22Rv1 (cell line): ENCODE measurements around the gene PTPRD.

Experiments used
- H3K27ac ChIP-seq: fragments of 450-650 bp; 2 replicates; pipeline ENCODE4 v1.5.1; 2017
- ZFX ChIP-seq: fragments of 450-650 bp; IDR thresholded peaks from 2 replicates; pipeline ENCODE4 v1.6.1; 2017; ENCODE audit warnings: antibody characterized with exemption, borderline replicate concordance
- TF ChIP-seq, protein P1 (sequence below): fragments of 450-650 bp; IDR thresholded peaks from 2 replicates; pipeline ENCODE4 v1.5.1; 2017; ENCODE audit warnings: mild to moderate bottlenecking

Gene PTPRD

DNA sequence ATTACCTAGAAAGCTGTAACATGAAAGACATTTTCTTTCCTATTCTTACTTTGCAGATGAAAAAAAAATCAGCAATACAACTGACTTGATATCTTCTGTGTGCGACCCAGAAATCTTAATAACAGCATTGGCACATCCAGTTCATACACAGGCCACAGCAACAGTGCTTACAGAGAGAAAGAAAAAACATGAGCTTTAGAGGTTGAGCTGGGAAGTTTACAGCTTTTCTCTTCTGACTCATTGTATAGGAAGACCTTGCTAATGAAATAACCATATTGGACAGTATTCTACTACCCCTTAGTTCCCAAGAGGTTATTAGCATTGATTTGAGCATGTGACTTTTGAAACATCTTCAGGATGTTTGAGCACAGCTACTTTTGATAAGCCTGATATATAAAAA, 1779.8 kb downstream of the PTPRD start:
- TF ChIP-seq, protein P1, sequence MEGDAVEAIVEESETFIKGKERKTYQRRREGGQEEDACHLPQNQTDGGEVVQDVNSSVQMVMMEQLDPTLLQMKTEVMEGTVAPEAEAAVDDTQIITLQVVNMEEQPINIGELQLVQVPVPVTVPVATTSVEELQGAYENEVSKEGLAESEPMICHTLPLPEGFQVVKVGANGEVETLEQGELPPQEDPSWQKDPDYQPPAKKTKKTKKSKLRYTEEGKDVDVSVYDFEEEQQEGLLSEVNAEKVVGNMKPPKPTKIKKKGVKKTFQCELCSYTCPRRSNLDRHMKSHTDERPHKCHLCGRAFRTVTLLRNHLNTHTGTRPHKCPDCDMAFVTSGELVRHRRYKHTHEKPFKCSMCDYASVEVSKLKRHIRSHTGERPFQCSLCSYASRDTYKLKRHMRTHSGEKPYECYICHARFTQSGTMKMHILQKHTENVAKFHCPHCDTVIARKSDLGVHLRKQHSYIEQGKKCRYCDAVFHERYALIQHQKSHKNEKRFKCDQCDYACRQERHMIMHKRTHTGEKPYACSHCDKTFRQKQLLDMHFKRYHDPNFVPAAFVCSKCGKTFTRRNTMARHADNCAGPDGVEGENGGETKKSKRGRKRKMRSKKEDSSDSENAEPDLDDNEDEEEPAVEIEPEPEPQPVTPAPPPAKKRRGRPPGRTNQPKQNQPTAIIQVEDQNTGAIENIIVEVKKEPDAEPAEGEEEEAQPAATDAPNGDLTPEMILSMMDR: no peak
- no peak for TF ChIP-seq ZFX
- no peak overlapping the region for H3K27ac ChIP-seq

DNA sequence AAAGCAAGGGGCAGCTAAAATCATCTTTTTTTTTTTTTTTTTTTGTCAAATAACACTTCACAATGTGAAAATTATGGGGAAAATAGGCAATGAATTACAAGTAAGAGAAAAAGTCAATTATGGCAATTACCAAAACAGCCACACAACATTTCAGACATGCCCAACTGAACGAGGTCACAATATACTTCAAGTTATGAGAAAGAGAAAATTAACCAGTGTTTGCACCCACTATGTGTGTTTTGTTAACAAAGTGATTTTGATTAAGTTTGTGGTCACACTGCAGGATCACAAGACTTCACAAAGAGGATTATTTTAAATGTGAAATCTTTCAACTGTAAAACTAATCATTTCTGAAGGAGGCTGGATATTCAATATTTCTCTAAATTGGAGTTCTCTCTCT, 1780.4 kb downstream of the PTPRD start:
- TF ChIP-seq, protein P1: no peak
- TF ChIP-seq ZFX: no peak
- no peak overlapping the region for H3K27ac ChIP-seq

DNA sequence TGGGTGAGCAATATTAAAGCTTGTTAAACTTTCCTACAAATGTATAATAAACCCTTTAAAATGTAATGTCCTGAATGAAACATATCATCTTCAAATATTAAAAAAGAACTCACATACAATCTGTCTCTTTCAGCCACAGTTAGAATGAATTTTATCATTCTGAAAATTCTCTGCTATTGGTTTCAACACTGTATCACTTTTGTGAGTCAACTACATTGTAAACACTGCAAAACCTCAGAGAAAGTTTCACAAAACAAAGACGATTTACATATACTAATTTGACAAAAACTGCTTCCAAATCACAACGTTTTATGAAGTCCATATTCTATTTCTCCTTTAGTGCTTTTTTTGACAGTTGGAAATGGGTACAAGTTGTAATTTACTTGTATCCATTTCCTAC, 1781.2 kb downstream of the PTPRD start:
- TF ChIP-seq, protein P1: no peak
- TF ChIP-seq ZFX: no peak

GRCh38 chr9:8826281-8826680, 1786.5 kb downstream of the PTPRD start:
- no peak overlapping the region for H3K27ac ChIP-seq
- TF ChIP-seq, protein P1: no peak
- no peak for TF ChIP-seq ZFX

More for the DNA sequence above, 1781.2 kb downstream of the PTPRD start:
- H3K27ac ChIP-seq: no peak overlapping the region

DNA sequence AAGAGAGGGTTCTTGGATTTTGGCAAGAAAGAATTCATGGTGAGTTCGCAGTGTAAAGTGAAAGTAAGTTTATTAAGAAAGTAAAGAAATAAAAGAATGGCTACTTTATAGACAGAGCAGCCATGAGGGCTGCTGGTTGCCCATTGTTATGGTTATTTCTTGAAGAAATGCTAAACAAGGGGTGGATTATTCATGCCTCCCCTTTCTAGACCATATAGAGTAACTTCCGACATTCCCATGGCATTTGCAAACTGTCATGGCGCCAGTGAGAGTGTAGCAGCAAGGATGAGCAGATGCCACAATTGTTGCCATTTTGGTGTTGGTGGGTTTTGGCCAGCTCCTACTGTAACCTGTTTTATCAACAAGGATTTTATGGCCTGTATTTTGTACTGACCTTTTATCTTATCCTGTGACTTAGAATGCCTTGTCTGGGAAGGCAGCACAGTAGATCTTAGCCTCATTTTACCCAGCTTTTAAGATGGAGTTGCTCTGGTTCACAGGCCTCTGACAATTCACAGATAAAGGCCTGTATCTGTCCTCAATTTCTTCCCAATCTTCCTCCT, 1787.1 kb downstream of the PTPRD start:
- no peak overlapping the region for H3K27ac ChIP-seq
- TF ChIP-seq, protein P1: no peak
- no peak for TF ChIP-seq ZFX

DNA sequence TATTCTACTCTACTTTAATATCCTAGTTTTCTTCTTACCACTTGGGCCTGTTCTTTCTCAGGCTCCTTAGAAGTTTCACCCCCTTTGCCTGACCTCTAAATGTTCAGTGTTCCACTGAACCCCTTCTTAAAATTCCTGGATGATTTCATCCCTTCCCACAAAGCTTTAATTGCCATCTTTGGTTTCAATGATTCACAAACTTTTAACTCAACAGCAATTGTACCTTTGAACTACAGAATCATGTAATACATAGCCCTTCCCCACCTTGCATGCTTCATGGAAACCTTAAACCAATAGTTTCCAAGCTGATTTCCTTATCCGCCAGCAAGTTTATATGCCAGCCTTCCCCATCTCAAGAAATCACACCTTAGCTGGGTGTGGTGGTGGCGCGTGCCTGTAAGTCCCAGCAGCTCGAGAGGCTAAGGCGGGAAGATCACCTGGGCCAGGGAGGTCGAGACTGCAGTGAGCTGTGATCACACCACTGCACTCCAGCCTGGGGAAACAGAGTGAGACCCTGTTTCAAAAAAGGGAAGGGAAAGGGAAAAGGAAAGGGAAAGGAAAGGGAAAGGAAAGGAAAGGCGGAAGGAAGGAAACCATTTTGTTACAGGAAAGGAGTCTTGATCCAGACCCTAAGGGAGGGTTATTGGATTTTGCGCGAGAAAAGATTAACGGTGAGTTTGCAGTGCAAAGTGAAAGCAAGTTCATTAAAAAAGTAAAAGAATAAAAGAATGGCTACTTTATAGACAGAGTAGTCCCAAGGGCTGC, 1789.5 kb downstream of the PTPRD start:
- H3K27ac ChIP-seq: no peak overlapping the region
- TF ChIP-seq ZFX: no peak
- TF ChIP-seq, protein P1: no peak

- TF ChIP-seq ZFX: no peak
- TF ChIP-seq, protein P1: no peak
- no peak overlapping the region for H3K27ac ChIP-seq
Observed at GRCh38 chr9:8822667-8823025, 1790.2 kb downstream of the PTPRD start.
